ENCODE results near the gene CD151.

The CD151 gene

DNA sequence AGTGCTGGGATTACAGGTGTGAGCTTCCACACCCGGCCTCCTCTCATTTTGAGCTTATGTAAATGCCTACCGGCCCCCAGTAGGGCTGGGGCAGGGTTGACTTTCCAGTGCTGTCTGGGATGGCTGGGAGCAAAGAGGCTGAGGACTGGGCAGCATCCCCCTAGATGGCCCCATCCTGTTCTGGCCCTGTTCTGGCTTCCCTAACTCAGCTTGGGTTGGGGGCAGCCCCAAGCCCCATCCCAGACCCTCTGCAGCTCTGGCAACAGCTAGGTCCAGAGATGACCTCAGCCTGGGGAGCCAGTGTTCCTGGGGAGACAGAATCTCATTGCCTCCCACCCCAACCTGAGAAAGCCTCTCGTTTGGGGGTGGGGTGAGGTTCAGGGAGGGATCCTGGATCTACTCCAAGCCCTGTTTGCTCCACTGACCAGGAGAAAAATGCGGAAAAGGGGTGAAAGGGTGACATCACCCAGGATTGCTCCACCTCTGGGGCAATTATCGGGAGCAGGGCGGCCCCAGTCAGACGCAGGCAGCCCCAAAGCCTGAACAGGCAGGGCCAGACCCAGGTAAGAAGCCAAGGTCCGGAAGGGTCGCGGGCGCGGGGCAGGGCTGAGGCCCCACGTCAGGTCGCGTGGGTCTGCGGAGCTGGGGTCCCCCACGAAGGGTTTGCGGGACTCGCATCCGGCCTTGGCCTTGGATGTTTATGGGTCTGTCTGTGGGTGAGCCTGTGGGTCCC lies 14.2 kb upstream of the CD151 start, which contains the start of gene PNPLA2:
TSS of gene PNPLA2 (plus strand) at position 519 of the 733 bp plus-strand sequence. CDS start 805 bp downstream, outside the sequence.
- Histone ChIP-seq H3K9me3 (ENCODE audit: control insufficient read depth in 2 of 2, low read length in 2 of 2) (no peaks in the 10 kb centered on the region), H3K4me1 (ENCODE audit: control insufficient read depth, insufficient read depth, low read length) (peaks cover 34% of the 10 kb centered on the region), H3K9ac (ENCODE audit: low read length in 2 of 2) (peak within 1 kb of the TSS; percentile 62 to 69), H3K27ac (ENCODE audit: low read length) (peak within 1 kb of the TSS; percentile 73), H3K4me3 (ENCODE audit: low read length in 2 of 2) (peak within 1 kb of the TSS; percentile 57 to 81), H3K27me3 (ENCODE audit: control insufficient read depth in 1 of 2, insufficient read depth in 2 of 2, low read length in 2 of 2) (no peaks in the 10 kb centered on the region), H3K36me3 (ENCODE audit: control insufficient read depth in 2 of 2, insufficient read depth in 2 of 2, low read length in 2 of 2) (peaks cover 0 to 2% of the 10 kb centered on the region in 2 donors)

DNA sequence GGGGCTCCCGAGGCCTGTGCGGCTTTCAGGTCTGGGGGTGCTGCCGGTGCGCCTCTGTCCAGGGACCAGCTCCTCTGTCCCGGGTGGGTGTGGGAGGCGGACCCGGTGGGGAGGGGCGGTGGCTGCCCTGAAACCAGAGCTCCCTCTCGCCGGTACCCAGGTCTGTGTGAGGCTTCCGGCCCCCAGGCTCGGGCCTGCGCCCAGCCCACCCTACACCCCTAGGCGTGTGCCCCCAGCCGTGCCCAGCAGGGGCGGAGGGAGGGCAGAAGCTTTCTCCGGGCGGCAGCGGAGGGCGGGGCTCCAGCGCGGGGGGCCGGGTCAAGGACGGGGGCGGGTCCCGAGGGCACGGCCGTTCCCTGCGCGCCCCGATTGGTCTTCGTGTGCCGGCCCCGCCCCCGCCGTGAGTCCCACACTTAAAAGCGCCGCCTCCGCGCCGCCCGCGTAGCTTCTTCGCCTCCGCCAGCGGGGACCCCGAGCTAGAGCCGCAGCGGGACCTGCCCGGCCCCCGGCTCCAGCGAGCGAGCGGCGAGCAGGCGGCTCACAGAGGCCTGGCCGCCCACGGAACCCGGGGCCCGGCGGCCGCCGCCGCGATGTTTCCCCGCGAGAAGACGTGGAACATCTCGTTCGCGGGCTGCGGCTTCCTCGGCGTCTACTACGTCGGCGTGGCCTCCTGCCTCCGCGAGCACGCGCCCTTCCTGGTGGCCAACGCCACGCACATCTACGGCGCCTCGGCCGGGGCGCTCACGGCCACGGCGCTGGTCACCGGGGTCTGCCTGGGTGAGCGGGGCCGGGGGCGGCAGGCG lies 13.4 kb upstream of the CD151 start:
- Histone ChIP-seq H3K27me3 (ENCODE audit: control insufficient read depth in 1 of 2, insufficient read depth in 2 of 2, low read length in 2 of 2) (no peaks in the 10 kb centered on the region), H3K9me3 (ENCODE audit: control insufficient read depth in 2 of 2, low read length in 2 of 2) (no peaks in the 10 kb centered on the region), H3K27ac (ENCODE audit: low read length) (peak overlapping the region; percentile 73), H3K4me3 (ENCODE audit: low read length in 2 of 2) (peak overlapping the region; percentile 57 to 81), H3K4me1 (ENCODE audit: control insufficient read depth, insufficient read depth, low read length) (peaks cover 34% of the 10 kb centered on the region), H3K36me3 (ENCODE audit: control insufficient read depth in 2 of 2, insufficient read depth in 2 of 2, low read length in 2 of 2) (peaks cover 0 to under 1% of the 10 kb centered on the region in 2 donors), H3K9ac (ENCODE audit: low read length in 2 of 2) (peak overlapping the region; percentile 62 to 69)

DNA sequence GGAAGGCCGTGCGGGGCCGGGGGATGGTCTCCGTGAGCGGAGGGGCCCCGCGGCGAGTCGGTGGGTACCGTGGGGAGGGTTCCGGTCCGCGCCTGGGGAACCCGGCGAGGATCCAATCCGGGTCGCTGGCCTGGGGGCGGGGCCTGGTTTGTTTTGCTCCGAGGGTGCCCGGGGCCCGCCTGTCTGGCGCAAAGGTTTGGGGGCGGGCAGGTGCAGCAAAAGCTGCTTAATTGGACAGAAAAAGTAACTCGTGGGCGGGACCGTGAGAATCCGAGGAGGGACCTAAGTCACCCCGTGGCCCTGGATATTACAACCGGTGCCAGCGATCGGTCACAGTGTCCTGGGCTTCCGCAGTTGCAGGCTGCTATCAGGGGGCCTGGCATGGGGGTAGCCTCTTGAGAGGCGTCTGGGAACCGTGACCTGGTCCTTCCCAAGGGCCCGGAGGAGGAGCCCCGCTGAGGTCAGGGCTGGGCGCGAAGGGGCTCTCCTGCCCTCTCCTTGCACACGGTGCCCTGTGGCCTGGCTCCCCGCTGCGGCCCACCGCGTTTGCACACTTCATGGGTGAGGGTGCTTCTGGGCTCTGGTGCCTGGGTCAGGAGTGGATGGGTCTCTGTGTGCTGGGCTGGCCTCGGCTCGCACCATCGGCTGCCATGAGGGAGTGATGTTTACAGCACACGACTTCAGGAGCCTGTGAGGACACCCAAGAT lies 12.7 kb upstream of the CD151 start:
- Histone ChIP-seq H3K4me1 (ENCODE audit: control insufficient read depth, insufficient read depth, low read length) (peaks cover 34% of the 10 kb centered on the region), H3K9me3 (ENCODE audit: control insufficient read depth in 2 of 2, low read length in 2 of 2) (no peaks in the 10 kb centered on the region), H3K9ac (ENCODE audit: low read length in 2 of 2) (peak overlapping the region; percentile 52 to 71), H3K27me3 (ENCODE audit: control insufficient read depth in 1 of 2, insufficient read depth in 2 of 2, low read length in 2 of 2) (peaks cover under 1 to 7% of the 10 kb centered on the region in 2 donors), H3K27ac (ENCODE audit: low read length) (peak overlapping the region; percentile 73), H3K36me3 (ENCODE audit: control insufficient read depth in 2 of 2, insufficient read depth in 2 of 2, low read length in 2 of 2) (peaks cover 0 to 7% of the 10 kb centered on the region in 2 donors), H3K4me3 (ENCODE audit: low read length in 2 of 2) (peak overlapping the region; percentile 57 to 81)

DNA sequence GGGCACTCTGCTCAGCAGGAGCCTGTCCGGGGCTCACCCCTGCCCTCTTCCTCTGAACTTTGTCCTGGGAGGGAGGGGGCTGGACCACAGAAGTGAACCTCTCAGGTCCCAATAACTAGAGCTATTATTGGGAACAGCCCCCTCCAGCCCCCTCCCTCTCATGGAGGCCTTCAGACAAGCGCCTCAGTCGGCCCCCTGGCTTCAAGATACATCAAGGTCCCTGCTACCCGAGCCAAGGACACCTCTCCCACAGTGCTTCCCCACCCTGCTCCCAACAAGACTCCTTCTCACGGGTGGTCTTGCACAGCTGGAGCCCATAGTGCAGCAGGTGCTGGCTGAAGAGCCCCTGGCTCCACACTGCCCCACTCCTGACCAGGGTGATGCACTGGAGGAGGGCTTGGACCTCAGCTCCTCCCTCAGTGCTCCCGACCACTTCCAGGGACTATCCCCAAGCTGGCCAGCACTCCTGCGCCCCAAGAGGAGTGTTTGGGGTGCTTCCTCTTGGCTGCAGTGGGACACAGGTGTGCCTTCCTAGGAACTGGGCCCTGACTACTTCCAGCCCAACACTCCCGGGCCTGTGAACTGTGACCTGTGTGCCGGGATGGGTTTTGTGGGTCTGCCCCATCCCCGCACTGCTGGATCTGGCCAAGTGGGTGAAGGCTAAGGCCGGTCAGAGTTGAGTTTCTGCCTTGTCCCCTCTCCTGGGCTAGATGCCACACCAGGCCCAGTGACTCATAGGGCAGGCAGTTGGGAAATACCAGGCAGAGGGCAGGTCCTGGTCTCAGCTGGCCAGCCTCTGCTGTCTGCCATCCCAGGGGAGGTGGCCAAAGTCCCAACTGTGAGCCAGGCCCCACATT lies 11.9 kb upstream of the CD151 start:
- H3K36me3 ChIP-seq (ENCODE audit: control insufficient read depth in 2 of 2, insufficient read depth in 2 of 2, low read length in 2 of 2), result peaks cover 0 to 8% of the 10 kb centered on the region in 2 donors
- peak overlapping the region; percentile 52 to 71 for H3K9ac ChIP-seq (ENCODE audit: low read length in 2 of 2)
- H3K27ac ChIP-seq (ENCODE audit: low read length), result no peak overlapping the region
- peaks cover 34% of the 10 kb centered on the region for H3K4me1 ChIP-seq (ENCODE audit: control insufficient read depth, insufficient read depth, low read length)
- no peaks in the 10 kb centered on the region for H3K9me3 ChIP-seq (ENCODE audit: control insufficient read depth in 2 of 2, low read length in 2 of 2)
- peak overlapping the region; percentile 57 to 81 for H3K4me3 ChIP-seq (ENCODE audit: low read length in 2 of 2)
- H3K27me3 ChIP-seq (ENCODE audit: control insufficient read depth in 1 of 2, insufficient read depth in 2 of 2, low read length in 2 of 2), result peaks cover 9 to 14% of the 10 kb centered on the region in 2 donors

DNA sequence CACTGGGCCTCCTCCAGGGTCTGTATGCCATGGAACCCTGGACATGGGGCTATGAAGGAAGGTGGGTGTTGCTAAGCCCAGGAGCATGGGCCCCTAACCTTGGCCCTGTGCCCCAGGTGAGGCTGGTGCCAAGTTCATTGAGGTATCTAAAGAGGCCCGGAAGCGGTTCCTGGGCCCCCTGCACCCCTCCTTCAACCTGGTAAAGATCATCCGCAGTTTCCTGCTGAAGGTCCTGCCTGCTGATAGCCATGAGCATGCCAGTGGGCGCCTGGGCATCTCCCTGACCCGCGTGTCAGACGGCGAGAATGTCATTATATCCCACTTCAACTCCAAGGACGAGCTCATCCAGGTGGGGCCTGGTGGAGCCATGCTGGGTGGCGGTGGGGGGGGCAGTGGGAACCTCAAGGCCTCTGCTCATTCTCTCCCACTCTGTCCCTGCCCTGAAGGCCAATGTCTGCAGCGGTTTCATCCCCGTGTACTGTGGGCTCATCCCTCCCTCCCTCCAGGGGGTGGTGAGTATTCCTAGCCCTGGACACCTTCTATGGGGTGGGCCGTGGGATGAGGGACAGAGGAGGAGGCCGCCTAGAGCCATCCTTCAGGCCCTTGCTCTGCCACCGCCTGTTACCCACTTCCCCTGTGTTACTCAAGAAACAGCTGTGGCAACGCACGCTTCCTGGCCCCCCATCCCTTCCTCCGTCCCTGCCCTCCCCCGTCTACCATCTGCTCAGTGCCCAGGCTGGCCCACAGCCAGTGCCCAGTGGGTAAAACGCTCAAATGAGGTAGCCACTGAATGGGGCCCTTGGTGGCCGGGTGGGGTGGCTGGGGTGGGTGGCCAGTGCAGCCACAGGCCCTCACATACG lies 11.0 kb upstream of the CD151 start:
- H3K9ac ChIP-seq (ENCODE audit: low read length in 2 of 2), result no peak overlapping the region
- no peaks in the 10 kb centered on the region for H3K9me3 ChIP-seq (ENCODE audit: control insufficient read depth in 2 of 2, low read length in 2 of 2)
- H3K4me3 ChIP-seq (ENCODE audit: low read length in 2 of 2), result peak overlapping the region in 1 of 2 donors; percentile 81
- H3K27me3 ChIP-seq (ENCODE audit: control insufficient read depth in 1 of 2, insufficient read depth in 2 of 2, low read length in 2 of 2), result peaks cover 15 to 23% of the 10 kb centered on the region in 2 donors
- peaks cover 0 to 8% of the 10 kb centered on the region in 2 donors for H3K36me3 ChIP-seq (ENCODE audit: control insufficient read depth in 2 of 2, insufficient read depth in 2 of 2, low read length in 2 of 2)
- peaks cover 36% of the 10 kb centered on the region for H3K4me1 ChIP-seq (ENCODE audit: control insufficient read depth, insufficient read depth, low read length)
- no peak overlapping the region for H3K27ac ChIP-seq (ENCODE audit: low read length)

DNA sequence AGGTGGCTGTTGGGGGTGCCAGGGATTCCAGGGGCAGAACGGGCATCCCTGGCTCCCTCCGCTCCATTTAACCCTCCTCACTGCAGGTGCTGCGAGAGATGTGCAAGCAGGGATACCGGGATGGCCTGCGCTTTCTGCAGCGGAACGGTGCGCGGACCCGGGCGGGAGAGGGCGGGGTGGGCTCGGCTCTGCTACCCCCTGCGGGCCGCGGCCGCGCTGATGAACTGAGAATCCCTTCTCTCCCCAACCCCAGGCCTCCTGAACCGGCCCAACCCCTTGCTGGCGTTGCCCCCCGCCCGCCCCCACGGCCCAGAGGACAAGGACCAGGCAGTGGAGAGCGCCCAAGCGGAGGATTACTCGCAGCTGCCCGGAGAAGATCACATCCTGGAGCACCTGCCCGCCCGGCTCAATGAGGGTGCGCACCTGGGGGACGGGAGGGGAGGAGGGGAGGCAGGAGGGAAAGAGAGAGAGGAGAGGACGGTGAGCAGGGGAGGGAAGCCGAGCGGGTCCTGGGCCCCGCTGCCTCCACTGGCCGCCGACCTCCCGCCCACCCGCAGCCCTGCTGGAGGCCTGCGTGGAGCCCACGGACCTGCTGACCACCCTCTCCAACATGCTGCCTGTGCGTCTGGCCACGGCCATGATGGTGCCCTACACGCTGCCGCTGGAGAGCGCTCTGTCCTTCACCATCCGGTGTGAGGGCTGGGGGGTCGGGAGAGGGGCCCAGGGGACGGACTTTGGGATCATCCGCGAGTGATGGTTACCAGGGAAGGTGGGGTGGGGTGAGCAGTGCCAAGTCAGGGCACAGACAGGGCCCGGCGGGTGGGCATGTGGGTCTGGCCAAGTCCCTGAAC lies 9.1 kb upstream of the CD151 start:
- Histone ChIP-seq H3K9me3 (ENCODE audit: control insufficient read depth in 2 of 2, low read length in 2 of 2) (no peaks in the 10 kb centered on the region), H3K9ac (ENCODE audit: low read length in 2 of 2) (no peak overlapping the region), H3K4me1 (ENCODE audit: control insufficient read depth, insufficient read depth, low read length) (peaks cover 44% of the 10 kb centered on the region), H3K4me3 (ENCODE audit: low read length in 2 of 2) (no peak overlapping the region), H3K36me3 (ENCODE audit: control insufficient read depth in 2 of 2, insufficient read depth in 2 of 2, low read length in 2 of 2) (peaks cover 0 to 8% of the 10 kb centered on the region in 2 donors), H3K27me3 (ENCODE audit: control insufficient read depth in 1 of 2, insufficient read depth in 2 of 2, low read length in 2 of 2) (peaks cover 28 to 42% of the 10 kb centered on the region in 2 donors), H3K27ac (ENCODE audit: low read length) (no peak overlapping the region)

DNA sequence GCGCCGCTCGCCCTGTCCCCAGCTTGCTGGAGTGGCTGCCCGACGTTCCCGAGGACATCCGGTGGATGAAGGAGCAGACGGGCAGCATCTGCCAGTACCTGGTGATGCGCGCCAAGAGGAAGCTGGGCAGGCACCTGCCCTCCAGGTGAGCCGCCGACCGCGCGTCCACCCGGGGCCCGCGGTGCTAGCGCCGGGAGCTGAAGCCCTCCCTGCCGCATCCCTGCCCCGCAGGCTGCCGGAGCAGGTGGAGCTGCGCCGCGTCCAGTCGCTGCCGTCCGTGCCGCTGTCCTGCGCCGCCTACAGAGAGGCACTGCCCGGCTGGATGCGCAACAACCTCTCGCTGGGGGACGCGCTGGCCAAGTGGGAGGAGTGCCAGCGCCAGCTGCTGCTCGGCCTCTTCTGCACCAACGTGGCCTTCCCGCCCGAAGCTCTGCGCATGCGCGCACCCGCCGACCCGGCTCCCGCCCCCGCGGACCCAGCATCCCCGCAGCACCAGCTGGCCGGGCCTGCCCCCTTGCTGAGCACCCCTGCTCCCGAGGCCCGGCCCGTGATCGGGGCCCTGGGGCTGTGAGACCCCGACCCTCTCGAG lies 8.4 kb upstream of the CD151 start:
- Histone ChIP-seq H3K9ac (ENCODE audit: low read length in 2 of 2) (no peak overlapping the region), H3K4me1 (ENCODE audit: control insufficient read depth, insufficient read depth, low read length) (peaks cover 46% of the 10 kb centered on the region), H3K4me3 (ENCODE audit: low read length in 2 of 2) (no peak overlapping the region), H3K36me3 (ENCODE audit: control insufficient read depth in 2 of 2, insufficient read depth in 2 of 2, low read length in 2 of 2) (peaks cover 0 to 8% of the 10 kb centered on the region in 2 donors), H3K27me3 (ENCODE audit: control insufficient read depth in 1 of 2, insufficient read depth in 2 of 2, low read length in 2 of 2) (peaks cover 35 to 49% of the 10 kb centered on the region in 2 donors), H3K27ac (ENCODE audit: low read length) (no peak overlapping the region), H3K9me3 (ENCODE audit: control insufficient read depth in 2 of 2, low read length in 2 of 2) (no peaks in the 10 kb centered on the region)

DNA sequence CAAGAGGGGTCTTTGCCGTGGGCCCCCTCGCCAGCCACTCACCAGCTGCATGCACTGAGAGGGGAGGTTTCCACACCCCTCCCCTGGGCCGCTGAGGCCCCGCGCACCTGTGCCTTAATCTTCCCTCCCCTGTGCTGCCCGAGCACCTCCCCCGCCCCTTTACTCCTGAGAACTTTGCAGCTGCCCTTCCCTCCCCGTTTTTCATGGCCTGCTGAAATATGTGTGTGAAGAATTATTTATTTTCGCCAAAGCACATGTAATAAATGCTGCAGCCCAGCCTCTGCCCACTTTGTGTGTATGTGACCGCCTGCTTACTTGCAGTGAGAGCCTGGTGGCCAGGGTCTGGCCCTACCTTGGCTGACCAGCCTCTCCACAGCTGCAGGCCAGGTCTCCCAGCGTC lies 7.8 kb upstream of the CD151 start:
- H3K4me1 ChIP-seq (ENCODE audit: control insufficient read depth, insufficient read depth, low read length), result peaks cover 51% of the 10 kb centered on the region
- H3K9me3 ChIP-seq (ENCODE audit: control insufficient read depth in 2 of 2, low read length in 2 of 2), result no peaks in the 10 kb centered on the region
- H3K27ac ChIP-seq (ENCODE audit: low read length), result no peak overlapping the region
- no peak overlapping the region for H3K9ac ChIP-seq (ENCODE audit: low read length in 2 of 2)
- peaks cover 40 to 55% of the 10 kb centered on the region in 2 donors for H3K27me3 ChIP-seq (ENCODE audit: control insufficient read depth in 1 of 2, insufficient read depth in 2 of 2, low read length in 2 of 2)
- H3K4me3 ChIP-seq (ENCODE audit: low read length in 2 of 2), result no peak overlapping the region
- peaks cover 0 to 8% of the 10 kb centered on the region in 2 donors for H3K36me3 ChIP-seq (ENCODE audit: control insufficient read depth in 2 of 2, insufficient read depth in 2 of 2, low read length in 2 of 2)

Data from stomach smooth muscle (tissue), 2 donors.